Right lobe of liver (tissue), 6 donors: ENCODE results near the gene EEF1AKMT3. TPM values are rescaled to one million over a fixed set of nuclear protein-coding genes. Genes with fewer than 3 reads are reported as not detected.
A peak's percentile ranks its signal among the peaks of the same experiment; 100 is the strongest.

Source experiments
- ATAC-seq, 4 donors: fragments of 200-7000 bp; cut with Tn5 transposase; one replicate each; pipeline ENCODE4 v1.9.1; 2020; ENCODE audit warnings: mild to moderate bottlenecking in 4 of 4, moderate library complexity in 4 of 4
- DNase-seq, 3 donors: peaks; one replicate each; pipeline ENCODE4 v3.0.0-alpha.2; 2020
- H3K27ac ChIP-seq, 3 donors: fragments of 200-600 bp; one replicate each; pipeline ENCODE4 v1.8.0; 2022
- H3K27me3 ChIP-seq, 2 donors: fragments of 200-600 bp; one replicate each; pipeline ENCODE4 v1.8.0; 2022
- H3K36me3 ChIP-seq, 4 donors: fragments of 200-600 bp; sonication (generic) in 1 of 4; one replicate each; pipeline versions ENCODE4 v1.5.1 to v1.8.0; 2017 to 2022; ENCODE audit warnings: control low read depth in 1 of 4
- H3K4me1 ChIP-seq, 4 donors: fragments of 200-600 bp; sonication (generic) in 1 of 4; one replicate each; pipeline versions ENCODE4 v1.5.1 to v1.8.0; 2017 to 2022; ENCODE audit warnings: control low read depth in 1 of 4
- H3K4me3 ChIP-seq, 3 donors: fragments of 200-600 bp; one replicate each; pipeline ENCODE4 v1.8.0; 2022
- H3K9me3 ChIP-seq, 4 donors: fragments of 200-600 bp; sonication (generic) in 1 of 4; one replicate each; pipeline versions ENCODE4 v1.5.1 to v1.8.0; 2017 to 2022; ENCODE audit warnings: control low read depth in 1 of 4
- CTCF ChIP-seq, 4 donors: fragments of 200-600 bp in 3 of 4; fragments of 450-650 bp in 1 of 4; IDR thresholded peaks; one replicate each; pipeline versions ENCODE4 v1.5.1 to v1.8.0; 2016 to 2022; ENCODE audit warnings: antibody characterized with exemption in 4 of 4, mild to moderate bottlenecking in 2 of 4
- POLR2A ChIP-seq: fragments of 450-650 bp; IDR thresholded peaks from one replicate; pipeline ENCODE4 v1.6.1; 2017; ENCODE audit warnings: antibody characterized with exemption, mild to moderate bottlenecking
- WGBS: methylation state at CpG from one replicate; pipeline ENCODE4 v1.1.6; 2018; ENCODE audit warnings: low coverage, low lambda C conversion rate; ENCODE audit not compliant: insufficient coverage; ENCODE audit errors: missing lambda C conversion rate; 5-methylcytosine and 5-hydroxymethylcytosine counted together
- intact Hi-C, 2 donors: fragments of 100-400 bp; cut with DNase I; formaldehyde crosslinking; loops; one replicate each; pipeline versions ENCODE4 v1.11.2 to v1.14.1; 2022
- microRNA counts: library from miRNA; unstranded; fragments of <30 nt; microRNA quantifications from one replicate; lab custom pipeline; 2016
- microRNA-seq, 2 donors: library from miRNA; unstranded; fragments of <30 nt; microRNA quantifications; one replicate each; pipeline ENCODE4, GENCODE V29; 2019 to 2020
- small RNA-seq, 2 experiments: library from RNA; depleted of rRNA; stranded (forward); fragments of <200 nt; gene quantifications; one replicate each; pipeline ENCODE3, GENCODE V24; 2016
- total RNA-seq, 6 experiments: library from RNA; depleted of rRNA in 2 of 6; stranded (reverse); fragments of >200 nt in 2 of 6; fragmentation: NEBNext Ultra II Directional in 3 of 6; extraction: Animal tissue kit (Norgen Biotek cat#: 25700) in 3 of 6; gene quantifications; one replicate each; pipeline versions ENCODE4 v1.1.0 to v1.2.4, GENCODE V29; 2016 to 2023
- donor health status: DM: no; HTN: yes; CAD: no.
- donor health status: DM: no; HTN: no; CAD: no.
- donor health status: DM: no; HTN: no; CAD: no.
- donor health status: DM: no; HTN: yes; CAD: no.
- donor health status: DM: no; HTN: yes; CAD: no.

Gene EEF1AKMT3
- total RNA-seq, 6 experiments from 2014 or later = 3.2 to 5.5 (median 3.7) TPM

DNA sequence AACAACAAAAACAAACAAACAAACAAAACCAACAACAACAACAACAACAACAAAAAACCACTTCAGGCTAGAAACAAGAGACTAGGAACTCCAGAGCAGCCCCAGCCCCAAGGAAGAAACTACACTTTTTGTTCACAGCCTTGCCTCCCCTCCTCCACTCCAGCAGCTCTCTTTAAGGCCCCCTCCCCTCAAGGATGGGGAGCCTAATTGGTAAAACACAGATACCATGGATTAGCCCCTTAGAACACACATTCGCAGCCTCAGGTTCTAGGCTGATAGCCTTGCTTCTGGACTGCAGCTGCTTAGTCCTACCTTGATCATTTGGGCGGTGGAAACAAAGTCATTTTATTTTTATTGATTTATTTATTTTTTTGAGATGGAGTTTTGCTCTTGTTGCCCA, 58.0 kb downstream of the EEF1AKMT3 start:
- H3K4me3 ChIP-seq = no peak overlapping the region
- TF ChIP-seq CTCF (IDR thresholded peaks at IDR 0.05) (no peak), POLR2A (no peak)
- peaks cover 7 to 41% (median 31%) of the 10 kb centered on the region in 4 donors for H3K36me3 ChIP-seq
- intact Hi-C loops = loop anchor here (5.0 kb wide), 2 partner anchors 72 to 77 kb away; no protein-coding TSS in a partner anchor
- ATAC-seq = no peak
- WGBS = 79% methylated on average over 2 of the region's 2 CpGs
- DNase-seq = no peak
- no peaks in the 10 kb centered on the region for H3K9me3 ChIP-seq
- no peak overlapping the region for H3K27ac ChIP-seq
- H3K27me3 ChIP-seq = no peaks in the 10 kb centered on the region
- peaks cover 0 to 43% (median 13%) of the 10 kb centered on the region in 4 donors for H3K4me1 ChIP-seq

MicroRNAs within 50 kb of the gene (microRNA counts, 767-probe panel; counts per million panel counts)
- microRNA hsa-miR-26a-5p (lab: Ali Mortazavi, UCI) = 9,721 counts per million, percentile 52 among the panel's probes with 10 or more counts

Small RNA genes lying within 50 kb of the gene (microRNA-seq; reads per million reads assigned to microRNA genes)
- gene MIR26A2 = 130 to 318 reads per million in 2 donors
- gene MIR6759 = 0 reads per million in 2 donors

Small RNA genes lying within 50 kb of the gene (small RNA-seq; reads per million reads assigned to genes)
- gene MIR26A2 (2.0 to 4.0 reads per million in 2 experiments), gene RNU6-1083P (0 reads per million in 2 experiments)

Other genes with a start within 250 kb of the EEF1AKMT3 start
- gene MBD6, start 249.8 kb upstream of the EEF1AKMT3 start, total RNA-seq = 10 to 100 TPM in 5 of 6 experiments, 1 to 10 TPM in 1; 7.4 to 61.1 (median 39.3) TPM
- 10 to 100 TPM; 28.4 to 80.0 (median 36.0) TPM for gene DCTN2, start 225.4 kb upstream of the EEF1AKMT3 start, total RNA-seq
- gene KIF5A, start 222.6 kb upstream of the EEF1AKMT3 start, total RNA-seq = under 1 TPM in 1 of 6 experiments, not detected in 5; 0.02 TPM
- 10 to 100 TPM; 11.3 to 27.6 (median 12.8) TPM for gene PIP4K2C, start 181.4 kb upstream of the EEF1AKMT3 start, total RNA-seq
- 1 to 10 TPM in 5 of 6 experiments, under 1 TPM in 1; 0.86 to 2.7 (median 1.9) TPM for gene DTX3, start 167.8 kb upstream of the EEF1AKMT3 start, total RNA-seq
- 1 to 10 TPM in 5 of 6 experiments, under 1 TPM in 1; 0.92 to 2.0 (median 1.3) TPM for gene ARHGEF25, start 161.2 kb upstream of the EEF1AKMT3 start, total RNA-seq
- 1 to 10 TPM in 3 of 6 experiments, under 1 TPM in 3; 0.44 to 3.6 (median 0.78) TPM for gene B4GALNT1, start 139.4 kb upstream of the EEF1AKMT3 start, total RNA-seq
- 100 to 1,000 TPM; 179 to 245 (median 210) TPM for gene OS9, start 78.5 kb upstream of the EEF1AKMT3 start, total RNA-seq
- gene AGAP2, start 33.9 kb upstream of the EEF1AKMT3 start, total RNA-seq = under 1 TPM; 0.26 to 0.87 (median 0.57) TPM
- gene TSPAN31, start 27.6 kb upstream of the EEF1AKMT3 start, total RNA-seq = 10 to 100 TPM; 15.1 to 34.4 (median 20.6) TPM
- 10 to 100 TPM; 23.3 to 47.3 (median 31.8) TPM for gene CDK4, start 20.3 kb upstream of the EEF1AKMT3 start, total RNA-seq
- gene MARCHF9, start 17.5 kb upstream of the EEF1AKMT3 start, total RNA-seq = 1 to 10 TPM; 2.1 to 3.9 (median 3.3) TPM
- gene CYP27B1, start 5.5 kb upstream of the EEF1AKMT3 start, total RNA-seq = 1 to 10 TPM in 3 of 6 experiments, under 1 TPM in 3; 0.25 to 1.4 (median 0.81) TPM
- 10 to 100 TPM in 5 of 6 experiments, 1 to 10 TPM in 1; 9.7 to 13.6 (median 10.3) TPM for gene METTL1, start 509 bp upstream of the EEF1AKMT3 start, total RNA-seq
- gene TSFM, start 10.2 kb downstream of the EEF1AKMT3 start, total RNA-seq = 10 to 100 TPM; 25.6 to 40.2 (median 30.9) TPM
- 1 to 10 TPM; 1.5 to 6.3 (median 5.0) TPM for gene AVIL, start 46.1 kb downstream of the EEF1AKMT3 start, total RNA-seq
- gene CTDSP2, start 74.1 kb downstream of the EEF1AKMT3 start, total RNA-seq = 10 to 100 TPM; 39.3 to 84.2 (median 64.7) TPM
- gene ATP23, start 169.0 kb downstream of the EEF1AKMT3 start, total RNA-seq = 1 to 10 TPM; 2.2 to 7.9 (median 3.5) TPM